ENCODE measurements around the gene TECRL.

The TECRL gene

GRCh38 chr4:64409300-64409699 lies at the start of gene TECRL:
TECRL (minus strand) TSS chr4:64409450; CDS start chr4:64409351, 99 bp downstream.
- no peak for DNase-seq

- no peak for DNase-seq
Measured at GRCh38 chr4:64432674-64433073, 23.4 kb upstream of the TECRL start.

- no peak for DNase-seq
Measured at GRCh38 chr4:64430933-64431332, 21.7 kb upstream of the TECRL start.

- no peak for DNase-seq
Measured at GRCh38 chr4:64417974-64418373, 8.7 kb upstream of the TECRL start.

- no peak for DNase-seq
Measured at GRCh38 chr4:64407000-64407399, 2.2 kb downstream of the TECRL start.

GRCh38 chr4:64405761-64406160 lies 3.5 kb downstream of the TECRL start:
- DNase-seq, result no peak

- no peak for DNase-seq
Measured at GRCh38 chr4:64402684-64403083, 6.6 kb downstream of the TECRL start.

GRCh38 chr4:64399313-64400109 lies 9.7 kb downstream of the TECRL start:
- no peak for DNase-seq

- DNase-seq, result no peak
Measured at GRCh38 chr4:64394469-64394868, 14.8 kb downstream of the TECRL start.

GRCh38 chr4:64388252-64388651 lies 21.0 kb downstream of the TECRL start:
- DNase-seq, result no peak

- no peak for DNase-seq
Measured at GRCh38 chr4:64385220-64385619, 24.0 kb downstream of the TECRL start.

GRCh38 chr4:64384237-64385203 lies 24.7 kb downstream of the TECRL start:
- no peak for DNase-seq

GRCh38 chr4:64368741-64369140 lies 40.5 kb downstream of the TECRL start:
- DNase-seq, result no peak

GRCh38 chr4:64361399-64361740 lies 47.9 kb downstream of the TECRL start:
- DNase-seq, result no peak

GRCh38 chr4:64360664-64361398 lies 48.4 kb downstream of the TECRL start:
- no peak for DNase-seq

- no peak for DNase-seq
Measured at GRCh38 chr4:64359489-64359888, 49.8 kb downstream of the TECRL start.

- no peak for DNase-seq
Measured at GRCh38 chr4:64353904-64354303, 55.3 kb downstream of the TECRL start.

- no peak for DNase-seq
Measured at GRCh38 chr4:64341711-64342110, 67.5 kb downstream of the TECRL start.

- DNase-seq, result no peak
Measured at GRCh38 chr4:64340218-64341110, 68.8 kb downstream of the TECRL start.

- DNase-seq, result no peak
Measured at GRCh38 chr4:64334964-64335363, 74.3 kb downstream of the TECRL start.

- no peak for DNase-seq
Measured at GRCh38 chr4:64330143-64330542, 79.1 kb downstream of the TECRL start.

GRCh38 chr4:64327237-64327636 lies 82.0 kb downstream of the TECRL start:
- no peak for DNase-seq

Data from NCI-H1930 (cell line).